Neural crest cell (in vitro differentiated cells): ENCODE measurements around the gene BRD1. TPM values are rescaled to one million over a fixed set of nuclear protein-coding genes. Genes with fewer than 3 reads are reported as not detected.

Experiments used
- DNase-seq: peaks from one replicate; pipeline ENCODE4 v3.0.0; 2021; ENCODE audit warnings: low read depth, mixed read lengths, low spot score
- H3K27ac Mint-ChIP-seq: one replicate; pipeline ENCODE4 v1.8.0; 2021; ENCODE audit warnings: mild to moderate bottlenecking, mixed read lengths; ENCODE audit not compliant: unreplicated experiment
- H3K27me3 Mint-ChIP-seq: 2 replicates; pipeline ENCODE4 v1.8.0; 2021; ENCODE audit warnings: low read depth, mild to moderate bottlenecking, mixed read lengths
- H3K36me3 Mint-ChIP-seq: 2 replicates; pipeline ENCODE4 v1.8.0; 2021; ENCODE audit warnings: low read depth, mild to moderate bottlenecking, mixed read lengths
- H3K4me1 Mint-ChIP-seq: 2 replicates; pipeline ENCODE4 v1.8.0; 2021; ENCODE audit warnings: mixed read lengths
- H3K4me3 Mint-ChIP-seq: one replicate; pipeline ENCODE4 v1.8.0; 2021; ENCODE audit warnings: mild to moderate bottlenecking, mixed read lengths
- H3K9me3 Mint-ChIP-seq: 2 replicates; pipeline ENCODE4 v1.8.0; 2021; ENCODE audit warnings: mixed read lengths
- CTCF ChIP-seq: fragments of 200-600 bp; sonication (generic); conservative IDR thresholded peaks from 2 replicates; pipeline ENCODE4 v1.5.0; 2021; ENCODE audit warnings: antibody characterized with exemption, mild to moderate bottlenecking
- total RNA-seq: library from RNA; stranded (reverse); gene quantifications from 2 replicates; pipeline ENCODE4 v1.2.1, GENCODE V29; 2021

BRD1 gene
- total RNA-seq, 1 donor from 2014 or later: 59.1 TPM

- DNase-seq: no peak
- H3K9me3 Mint-ChIP-seq: peaks cover 21% of the 10 kb centered on the region
Measured at GRCh38 chr22:49863931-49864330, 36.3 kb upstream of the BRD1 start.

GRCh38 chr22:49862496-49862776 is 34.8 kb upstream of the BRD1 start:
- H3K4me1 Mint-ChIP-seq: peaks cover 12% of the 10 kb centered on the region
- no peak overlapping the region for H3K4me3 Mint-ChIP-seq
- H3K27ac Mint-ChIP-seq: no peak overlapping the region
- peaks cover 28% of the 10 kb centered on the region for H3K36me3 Mint-ChIP-seq
- no peaks in the 10 kb centered on the region for H3K27me3 Mint-ChIP-seq
- no peak for DNase-seq
- peaks cover 18% of the 10 kb centered on the region for H3K9me3 Mint-ChIP-seq
- TF ChIP-seq CTCF: no peak

More at GRCh38 chr22:49863931-49864330, 36.3 kb upstream of the BRD1 start:
- Mint-ChIP-seq H3K4me3 (no peak overlapping the region), H3K36me3 (peaks cover 39% of the 10 kb centered on the region), H3K27me3 (no peaks in the 10 kb centered on the region), H3K27ac (no peak overlapping the region), H3K4me1 (peaks cover 12% of the 10 kb centered on the region)
- no peak for TF ChIP-seq CTCF

- Mint-ChIP-seq H3K36me3 (peaks cover 22% of the 10 kb centered on the region), H3K4me3 (no peak overlapping the region), H3K27ac (no peak overlapping the region), H3K27me3 (no peaks in the 10 kb centered on the region), H3K4me1 (peaks cover 12% of the 10 kb centered on the region), H3K9me3 (peaks cover 12% of the 10 kb centered on the region)
- DNase-seq: no peak
- TF ChIP-seq CTCF: no peak
Measured at GRCh38 chr22:49861642-49862495, 34.2 kb upstream of the BRD1 start.

- no peak for TF ChIP-seq CTCF
- Mint-ChIP-seq H3K27ac (no peak overlapping the region), H3K4me3 (peak overlapping the region; percentile 41), H3K36me3 (peaks cover 6% of the 10 kb centered on the region), H3K27me3 (peaks cover 8% of the 10 kb centered on the region), H3K9me3 (no peaks in the 10 kb centered on the region), H3K4me1 (peaks cover 27% of the 10 kb centered on the region)
- no peak for DNase-seq
Measured at GRCh38 chr22:49858827-49859226, 31.2 kb upstream of the BRD1 start.

- no peak overlapping the region for H3K27ac Mint-ChIP-seq
- H3K36me3 Mint-ChIP-seq: peaks cover 3% of the 10 kb centered on the region
- H3K4me1 Mint-ChIP-seq: peaks cover 24% of the 10 kb centered on the region
- no peak for TF ChIP-seq CTCF
- H3K9me3 Mint-ChIP-seq: no peaks in the 10 kb centered on the region
- peak overlapping the region; percentile 76 for H3K4me3 Mint-ChIP-seq
- H3K27me3 Mint-ChIP-seq: peaks cover 18% of the 10 kb centered on the region
- no peak for DNase-seq
Measured at GRCh38 chr22:49856766-49857618, 29.3 kb upstream of the BRD1 start.
